Stomach (tissue), 4 donors: ENCODE measurements around the gene UBA5.

Source experiments
- EP300 ChIP-seq: sonication (generic); formaldehyde crosslinking; IDR thresholded peaks from one replicate; pipeline ENCODE4 v1.6.1; 2017; ENCODE audit warnings: antibody characterized with exemption
- POLR2A ChIP-seq, 4 donors: fragments of 450-650 bp; IDR thresholded peaks; one replicate each; pipeline ENCODE4 v1.6.1; 2016; ENCODE audit warnings: antibody characterized with exemption in 4 of 4, control low read depth in 2 of 4, mild to moderate bottlenecking in 1 of 4, moderate library complexity in 1 of 4
- TF ChIP-seq, protein P1 (sequence below), 7 experiments: fragments of 450-650 bp in 4 of 7; fragments of 200-600 bp in 3 of 7; sonication (generic) in 3 of 7; IDR thresholded peaks; one replicate each; pipeline ENCODE4 v1.5.1; 2016 to 2019; ENCODE audit warnings: antibody characterized with exemption in 7 of 7, control low read depth in 2 of 7, mild to moderate bottlenecking in 1 of 7

DNA sequence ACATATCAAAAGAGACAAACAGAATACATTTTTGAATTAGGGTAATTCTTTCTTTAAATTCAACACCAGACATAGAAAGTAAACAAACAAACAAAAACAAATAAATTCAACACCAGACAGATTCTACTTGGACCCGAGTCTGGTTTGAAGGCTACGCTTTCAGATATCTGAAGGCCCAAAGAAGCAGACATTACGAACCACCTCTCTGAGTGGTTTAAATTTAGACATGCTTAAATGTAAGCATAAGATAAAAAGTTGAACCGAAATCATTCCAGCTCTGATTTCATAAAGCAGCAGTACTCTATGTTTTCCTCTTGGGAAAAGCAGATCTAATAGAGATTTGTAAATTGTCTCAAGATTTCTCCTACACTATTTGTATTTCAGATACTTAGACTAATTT is 29.9 kb downstream of the UBA5 start:
- TF ChIP-seq, protein P1, sequence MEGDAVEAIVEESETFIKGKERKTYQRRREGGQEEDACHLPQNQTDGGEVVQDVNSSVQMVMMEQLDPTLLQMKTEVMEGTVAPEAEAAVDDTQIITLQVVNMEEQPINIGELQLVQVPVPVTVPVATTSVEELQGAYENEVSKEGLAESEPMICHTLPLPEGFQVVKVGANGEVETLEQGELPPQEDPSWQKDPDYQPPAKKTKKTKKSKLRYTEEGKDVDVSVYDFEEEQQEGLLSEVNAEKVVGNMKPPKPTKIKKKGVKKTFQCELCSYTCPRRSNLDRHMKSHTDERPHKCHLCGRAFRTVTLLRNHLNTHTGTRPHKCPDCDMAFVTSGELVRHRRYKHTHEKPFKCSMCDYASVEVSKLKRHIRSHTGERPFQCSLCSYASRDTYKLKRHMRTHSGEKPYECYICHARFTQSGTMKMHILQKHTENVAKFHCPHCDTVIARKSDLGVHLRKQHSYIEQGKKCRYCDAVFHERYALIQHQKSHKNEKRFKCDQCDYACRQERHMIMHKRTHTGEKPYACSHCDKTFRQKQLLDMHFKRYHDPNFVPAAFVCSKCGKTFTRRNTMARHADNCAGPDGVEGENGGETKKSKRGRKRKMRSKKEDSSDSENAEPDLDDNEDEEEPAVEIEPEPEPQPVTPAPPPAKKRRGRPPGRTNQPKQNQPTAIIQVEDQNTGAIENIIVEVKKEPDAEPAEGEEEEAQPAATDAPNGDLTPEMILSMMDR (IDR thresholded peaks at IDR 0.05) = no peak
- TF ChIP-seq EP300 = no peak
- no peak for TF ChIP-seq POLR2A (IDR thresholded peaks at IDR 0.05)
